GM10847 (cell line): ENCODE data around the gene SPNS3.

Experiments used
- POLR2A ChIP-seq: IDR thresholded peaks from 2 replicates; pipeline ENCODE4 v1.6.1; 2011; ENCODE audit not compliant: insufficient read length; ENCODE audit errors: extremely low read depth

The SPNS3 gene

DNA sequence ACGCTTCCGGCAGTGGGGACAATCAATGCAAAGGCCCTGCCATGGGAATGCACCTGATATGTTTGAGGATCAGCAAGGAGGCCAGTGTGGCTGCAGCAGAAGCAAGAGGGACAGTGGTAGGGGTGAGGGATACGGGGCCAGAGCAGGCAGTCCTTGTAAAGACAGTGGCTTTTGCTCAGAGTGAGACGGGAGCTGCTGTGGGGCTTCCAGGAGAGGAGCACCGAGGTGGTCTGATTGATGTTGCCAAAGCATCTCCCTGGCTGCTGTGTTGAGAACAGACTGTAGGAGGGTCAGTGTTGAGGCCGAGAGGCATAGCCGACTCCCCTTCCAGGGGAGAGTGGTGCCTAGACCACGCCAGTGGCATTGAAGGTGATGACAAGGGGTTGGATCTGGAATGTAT, 53.6 kb downstream of the SPNS3 start:
- no peak for TF ChIP-seq POLR2A

DNA sequence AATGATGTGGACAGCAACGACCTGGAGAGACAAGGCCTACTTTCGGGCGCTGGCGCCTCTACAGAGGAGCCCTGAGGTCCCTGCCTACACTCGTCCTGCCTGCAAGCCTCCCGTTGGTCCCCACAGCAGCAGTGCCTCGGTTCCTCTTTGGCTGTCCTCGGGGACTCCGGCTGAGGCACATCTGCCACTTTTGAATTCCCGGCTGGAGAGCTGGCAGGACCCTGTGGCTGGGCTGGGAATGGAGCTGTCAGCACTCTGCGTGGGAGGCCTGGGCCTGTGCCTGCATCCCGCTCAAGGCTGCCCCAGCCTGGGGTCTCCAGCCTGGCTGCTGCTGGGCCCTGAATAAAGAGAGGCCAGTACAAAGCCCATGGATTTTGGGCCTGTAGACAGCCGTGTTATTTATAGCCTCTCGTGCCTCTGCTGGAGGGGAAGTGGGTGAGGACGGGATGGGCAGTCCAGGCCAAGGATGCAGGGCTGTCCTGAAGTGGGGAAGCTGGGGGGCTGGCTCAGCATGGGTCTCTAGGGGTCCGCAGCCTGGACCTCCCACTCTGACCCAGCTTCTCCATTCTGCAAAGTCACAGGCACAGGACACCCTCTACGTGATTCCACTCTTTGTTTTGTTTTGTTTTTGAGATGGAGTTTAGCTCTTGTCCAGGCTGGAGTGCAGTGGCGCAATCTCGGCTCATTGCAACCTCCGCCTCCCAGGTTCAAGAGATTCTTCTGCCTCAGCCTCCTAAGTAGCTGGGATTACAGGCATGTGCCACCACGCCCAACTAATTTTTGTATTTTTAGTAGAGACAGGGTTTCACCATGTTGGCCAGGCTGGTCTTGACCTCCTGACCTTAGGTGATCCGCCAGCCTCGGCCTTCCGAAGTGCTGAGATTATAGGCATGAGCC, 54.3 kb downstream of the SPNS3 start:
- no peak for TF ChIP-seq POLR2A

DNA sequence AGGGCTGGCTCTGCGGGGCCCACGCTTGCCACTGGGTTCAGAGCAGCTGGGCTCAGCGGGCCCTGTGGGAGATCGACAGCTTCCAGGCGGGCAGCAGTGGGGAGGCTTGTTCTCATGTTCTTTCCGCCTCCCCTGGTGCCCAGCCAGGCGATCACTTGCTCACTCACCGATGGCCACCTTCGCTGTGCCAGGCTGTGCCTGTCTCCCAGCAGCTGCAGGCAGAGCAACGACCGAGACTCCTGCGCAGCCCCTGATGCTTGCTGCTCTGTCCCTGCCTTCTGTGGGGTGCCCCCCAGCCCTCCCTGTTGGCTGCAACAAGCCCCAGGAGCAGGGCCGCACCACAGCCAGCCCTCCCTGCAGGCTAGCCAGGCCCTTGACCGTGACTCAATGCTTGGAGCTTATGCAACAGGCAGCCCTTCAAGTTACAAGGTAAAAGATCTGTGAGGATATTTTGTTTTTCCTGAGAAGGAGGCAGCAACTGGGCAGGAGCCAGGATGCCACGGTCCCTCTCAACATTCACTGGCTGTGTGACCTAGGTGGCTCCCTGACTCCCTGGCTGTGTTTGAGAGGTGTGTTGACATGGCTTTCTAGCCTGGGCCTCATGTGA, 55.4 kb downstream of the SPNS3 start:
- no peak for TF ChIP-seq POLR2A

DNA sequence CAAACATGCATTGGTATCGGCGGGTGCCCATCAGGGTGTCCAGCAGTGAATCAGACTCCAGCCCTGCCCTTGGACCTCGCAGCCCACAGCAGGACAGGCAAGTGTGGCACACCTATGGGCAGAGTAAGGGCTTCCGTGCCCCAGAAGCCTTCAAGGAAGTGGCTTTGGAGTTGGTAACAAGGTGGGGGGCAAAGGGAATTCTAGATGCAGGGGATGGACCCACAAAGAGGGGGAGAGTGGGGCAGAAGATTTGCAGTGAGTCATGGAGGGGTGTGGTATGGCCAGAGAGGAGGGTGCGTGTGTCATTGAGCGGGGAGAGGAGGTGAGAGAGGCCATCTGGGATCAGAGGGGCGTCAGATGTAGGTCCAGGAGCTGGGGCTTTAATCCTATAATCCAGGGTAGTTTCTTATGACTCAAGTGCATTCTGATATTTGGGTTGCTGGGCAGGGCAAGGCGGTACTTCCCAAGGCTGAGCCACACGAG, 56.4 kb downstream of the SPNS3 start:
- no peak for TF ChIP-seq POLR2A

DNA sequence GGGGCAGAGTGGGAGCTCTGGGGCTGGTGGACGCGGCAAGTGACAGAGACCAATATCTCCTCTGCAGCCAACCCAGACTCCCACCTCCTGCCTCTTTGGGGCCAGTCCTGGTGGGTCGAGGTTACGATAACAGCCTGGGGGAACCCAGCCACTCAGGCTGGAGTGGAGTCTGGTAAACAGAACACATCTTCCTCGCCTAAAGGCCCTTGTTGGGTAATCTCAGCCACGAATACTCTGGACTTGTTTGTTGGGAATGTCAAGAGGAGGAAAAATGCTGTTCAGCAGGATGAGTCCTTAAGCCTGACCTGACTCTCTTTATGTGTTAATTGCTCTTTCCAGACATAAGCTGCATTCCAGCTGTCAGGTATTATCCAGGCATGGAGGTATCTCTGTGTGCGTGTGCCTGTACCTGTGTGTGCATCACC, 56.9 kb downstream of the SPNS3 start:
- no peak for TF ChIP-seq POLR2A

DNA sequence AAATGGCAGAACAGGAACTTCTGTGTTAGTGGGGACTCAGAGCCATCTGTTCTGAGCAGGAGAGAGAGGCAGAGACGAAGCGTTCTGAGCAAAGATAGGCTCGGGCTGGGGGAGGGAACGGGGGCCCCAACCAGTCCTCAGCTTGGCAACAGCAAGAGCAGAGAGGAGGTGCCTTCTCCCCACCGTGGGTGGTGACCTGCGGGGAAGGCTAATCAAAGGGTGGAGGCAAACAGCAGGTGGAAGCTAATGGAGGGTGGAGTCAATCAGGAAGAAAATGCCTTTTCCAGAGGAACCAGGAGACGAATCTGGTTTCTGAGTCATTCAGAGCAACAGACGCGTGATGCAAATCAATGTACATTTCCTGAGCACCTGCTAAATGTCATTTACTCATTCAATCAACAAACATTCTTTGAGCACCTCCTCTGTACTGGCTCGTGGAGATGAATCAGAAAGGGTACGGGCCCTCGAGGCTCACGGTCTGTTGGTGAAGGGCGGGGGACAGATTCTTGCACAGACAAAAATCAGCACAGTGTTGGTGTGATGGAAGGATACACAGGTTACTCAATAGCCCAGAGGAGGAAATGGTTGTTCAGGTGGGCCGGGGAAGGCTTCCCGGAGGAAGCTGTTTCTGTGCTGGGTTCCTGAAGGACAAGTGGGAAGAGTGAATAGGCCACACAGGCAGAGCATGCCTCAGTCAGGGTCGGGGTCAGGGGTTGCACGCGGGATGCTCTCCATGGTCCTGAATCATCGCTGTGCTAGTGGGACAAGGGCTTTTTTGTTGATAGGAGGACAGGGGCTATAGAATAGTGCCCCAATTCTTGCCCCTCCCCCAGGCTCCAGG, 59.2 kb downstream of the SPNS3 start:
- TF ChIP-seq POLR2A, result no peak

DNA sequence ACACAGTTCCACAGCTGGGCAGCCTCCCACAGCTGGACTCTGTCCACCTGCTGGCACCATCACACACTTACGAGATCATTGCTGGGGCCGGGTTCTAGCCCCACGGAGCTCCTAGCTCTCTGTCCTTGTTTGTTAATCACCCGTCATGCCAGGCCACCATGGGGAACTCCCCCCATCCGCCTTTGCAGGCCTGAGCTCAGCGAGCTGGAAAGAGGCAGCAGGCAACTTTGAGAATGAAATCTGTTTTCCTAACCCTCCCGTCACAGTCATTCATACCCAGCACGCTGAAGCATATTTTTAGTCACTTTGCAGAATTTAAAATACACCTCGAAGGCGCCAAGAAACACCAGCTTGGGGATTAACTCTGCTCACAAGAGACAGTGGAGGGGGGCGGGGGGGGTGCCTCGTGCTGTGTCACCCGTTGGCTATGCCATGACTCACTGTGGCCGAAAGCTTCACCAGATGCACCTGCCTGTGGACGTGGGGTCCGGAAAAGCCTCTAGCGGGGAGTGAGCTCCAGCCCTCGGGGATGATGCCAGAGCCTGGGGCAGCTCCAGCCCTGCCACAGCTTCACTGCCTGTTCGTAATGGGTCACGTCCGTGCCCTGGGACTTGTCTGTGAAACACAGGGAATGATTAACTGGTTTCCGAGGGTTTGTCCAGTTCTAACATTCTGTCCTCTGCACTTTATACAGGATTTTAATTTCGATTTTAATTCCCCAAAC, 63.5 kb downstream of the SPNS3 start:
- no peak for TF ChIP-seq POLR2A

DNA sequence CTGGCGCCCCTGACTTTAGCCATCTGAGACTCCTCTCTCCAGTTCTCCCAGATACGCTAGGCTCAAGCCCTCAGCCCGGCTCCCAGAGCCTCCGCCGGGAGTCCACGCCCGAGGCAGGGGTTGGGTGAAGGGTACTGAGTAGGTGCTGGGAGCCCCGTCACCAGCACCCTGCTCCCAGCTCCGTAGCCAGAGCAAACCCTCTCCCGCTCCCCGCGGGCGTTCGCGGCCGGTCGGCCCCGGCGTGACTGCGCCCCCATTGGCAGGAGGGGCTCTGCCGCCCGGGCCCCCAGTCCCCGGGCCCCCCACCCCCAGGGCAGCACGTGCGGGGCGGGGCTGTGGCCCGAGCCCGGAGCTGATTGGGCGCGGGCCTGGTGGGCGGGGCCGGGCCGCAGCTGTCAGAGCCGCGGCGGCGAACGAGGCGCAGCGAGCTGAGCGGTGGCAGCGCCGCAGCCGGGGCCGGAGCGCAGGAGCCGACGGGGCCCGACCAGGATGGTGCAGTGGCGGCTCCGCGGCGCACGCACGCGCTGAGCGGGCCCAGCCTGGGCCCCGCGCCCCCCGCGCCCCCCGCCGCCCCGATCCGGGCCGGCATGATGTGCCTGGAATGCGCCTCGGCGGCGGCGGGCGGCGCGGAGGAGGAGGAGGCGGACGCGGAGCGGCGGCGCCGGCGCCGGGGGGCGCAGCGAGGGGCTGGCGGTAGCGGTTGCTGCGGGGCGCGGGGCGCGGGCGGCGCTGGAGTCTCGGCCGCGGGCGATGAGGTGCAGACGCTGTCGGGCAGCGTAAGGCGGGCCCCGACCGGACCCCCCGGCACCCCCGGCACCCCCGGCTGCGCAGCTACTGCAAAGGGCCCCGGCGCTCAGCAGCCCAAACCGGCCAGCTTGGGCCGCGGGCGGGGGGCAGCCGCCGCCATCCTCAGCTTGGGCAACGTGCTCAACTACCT, 65.0 kb downstream of the SPNS3 start, which contains the start of gene SPNS2:
Gene SPNS2, plus strand, starts transcription at position 421 of the 937 bp plus-strand sequence. Its CDS starts 167 bp downstream, at position 588.
- no peak for TF ChIP-seq POLR2A

DNA sequence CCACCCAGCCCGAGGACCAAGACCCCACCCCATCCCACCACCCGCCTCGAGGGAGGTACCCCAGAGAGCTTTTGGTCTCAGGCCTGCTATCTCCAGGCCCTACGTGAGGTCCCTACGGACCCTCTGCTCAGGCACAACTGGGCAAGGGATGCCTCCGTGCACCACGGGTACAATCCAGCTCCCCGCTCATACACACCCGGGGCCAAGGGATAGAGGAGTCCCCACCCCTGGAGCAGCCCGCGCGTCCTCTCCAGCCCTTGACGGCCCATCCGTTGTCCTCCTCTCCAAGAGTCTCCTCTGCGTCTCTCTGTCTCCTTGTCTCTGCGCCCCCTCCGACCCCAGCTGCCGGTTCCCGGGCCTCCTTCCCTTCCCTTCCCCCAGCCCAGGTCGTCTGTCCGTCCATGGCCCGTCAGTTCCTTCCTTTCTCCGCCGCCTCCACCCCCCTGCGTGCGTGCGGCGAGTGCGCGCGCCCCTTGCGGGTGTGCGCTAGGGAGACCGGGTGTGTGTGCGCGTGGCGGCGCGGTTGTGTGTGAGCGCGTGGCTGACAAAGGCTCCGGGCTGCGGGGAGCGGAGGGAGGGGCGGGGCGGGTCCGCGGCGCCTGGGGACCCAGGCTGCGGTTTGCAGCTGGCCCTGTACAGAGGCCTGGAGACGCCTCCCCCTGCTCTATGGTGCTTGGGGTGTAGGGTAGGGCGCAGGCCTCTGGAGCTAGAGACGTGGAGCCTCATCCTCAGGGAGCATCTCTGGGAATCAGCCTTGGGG, 65.9 kb downstream of the SPNS3 start:
- no peak for TF ChIP-seq POLR2A

DNA sequence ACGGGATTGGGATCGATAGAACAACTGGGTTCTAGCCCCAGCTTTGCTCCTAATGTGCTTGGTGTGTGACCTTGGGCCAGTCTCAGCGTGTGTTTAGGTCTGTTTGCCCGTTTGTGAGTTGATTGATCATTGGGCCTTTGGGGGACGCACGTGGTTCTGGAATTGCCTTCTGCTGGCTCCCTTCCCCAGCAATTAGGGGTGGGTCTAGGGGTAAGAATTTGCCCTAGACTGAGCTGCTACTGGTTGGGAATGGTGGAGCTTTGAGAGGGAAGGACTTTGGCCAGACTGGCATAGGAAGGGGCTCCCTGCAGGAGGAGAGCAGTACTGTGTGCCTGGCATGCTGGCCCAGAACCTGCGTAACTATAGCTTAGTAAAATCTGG, 66.4 kb downstream of the SPNS3 start:
- no peak for TF ChIP-seq POLR2A

DNA sequence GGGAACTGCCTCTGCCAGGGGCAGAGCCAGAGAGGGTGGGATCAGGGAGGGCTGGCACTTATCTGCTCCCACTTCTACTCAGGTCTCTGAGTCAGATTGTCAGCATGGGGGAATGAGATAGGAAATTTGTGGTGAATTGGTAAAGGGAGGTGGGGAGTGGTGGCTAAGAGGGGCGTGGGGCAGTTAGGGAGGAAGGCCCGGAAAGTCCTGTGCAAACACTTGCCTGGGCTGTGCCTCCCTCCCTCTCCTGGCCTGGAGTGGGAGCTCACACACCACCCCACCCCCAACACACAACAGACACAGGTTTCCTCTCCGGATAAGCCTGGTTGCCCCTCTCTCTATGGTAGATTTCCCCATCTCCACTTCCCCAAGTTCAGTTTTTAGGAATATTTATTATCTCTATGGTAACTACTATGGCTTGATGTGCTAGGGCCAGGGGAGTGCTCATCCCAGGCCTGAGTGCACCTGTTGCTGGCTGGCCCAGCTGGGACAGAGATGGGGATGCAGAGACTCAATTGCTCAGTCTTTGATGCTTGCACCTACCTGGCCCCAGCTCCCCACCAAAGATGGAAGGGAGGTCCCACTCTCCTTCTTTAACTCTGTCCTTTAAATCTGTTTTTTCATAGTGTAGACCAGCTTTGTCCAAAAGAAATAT, 67.7 kb downstream of the SPNS3 start:
- no peak for TF ChIP-seq POLR2A

DNA sequence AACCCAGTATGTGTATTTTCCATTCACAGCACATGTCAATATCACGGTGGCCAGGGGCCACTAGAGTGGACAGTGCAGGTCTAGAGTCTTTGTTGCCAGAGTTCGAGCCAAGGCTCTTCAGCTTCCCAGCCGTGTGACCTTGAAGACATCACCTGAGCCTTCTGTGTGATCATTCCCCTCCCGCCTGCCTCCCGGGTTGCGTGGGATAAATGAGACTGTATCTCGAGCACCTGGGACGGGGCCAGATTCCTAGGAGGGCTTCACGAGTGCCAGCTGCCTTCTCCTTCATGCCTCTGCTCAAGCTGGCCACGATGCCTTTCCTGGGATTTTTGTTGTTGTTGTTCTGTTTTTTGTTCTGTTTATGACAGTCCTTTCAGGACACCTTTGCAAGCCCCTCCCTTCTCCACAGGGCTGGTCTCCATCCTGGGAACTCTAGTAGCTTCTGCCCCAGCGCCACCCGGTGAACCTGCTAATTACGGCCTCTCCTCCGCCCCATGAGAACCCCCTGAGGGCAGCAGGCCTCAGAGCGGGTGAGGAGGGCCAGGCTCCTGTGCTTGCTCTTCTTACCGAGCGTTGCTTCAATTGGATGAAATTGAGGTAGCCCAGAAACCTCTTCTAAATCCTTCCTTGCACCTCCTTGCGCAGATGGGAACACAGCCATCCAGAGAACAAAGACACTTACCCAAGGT, 68.9 kb downstream of the SPNS3 start:
- no peak for TF ChIP-seq POLR2A
